Measurements from ENCODE around the gene MDP1.
"Not testable (repeated sequence)": the region's sequence is repeated elsewhere in the genome, so short reads cannot be mapped to it uniquely, and the experiment has no call there.

MDP1 gene

DNA sequence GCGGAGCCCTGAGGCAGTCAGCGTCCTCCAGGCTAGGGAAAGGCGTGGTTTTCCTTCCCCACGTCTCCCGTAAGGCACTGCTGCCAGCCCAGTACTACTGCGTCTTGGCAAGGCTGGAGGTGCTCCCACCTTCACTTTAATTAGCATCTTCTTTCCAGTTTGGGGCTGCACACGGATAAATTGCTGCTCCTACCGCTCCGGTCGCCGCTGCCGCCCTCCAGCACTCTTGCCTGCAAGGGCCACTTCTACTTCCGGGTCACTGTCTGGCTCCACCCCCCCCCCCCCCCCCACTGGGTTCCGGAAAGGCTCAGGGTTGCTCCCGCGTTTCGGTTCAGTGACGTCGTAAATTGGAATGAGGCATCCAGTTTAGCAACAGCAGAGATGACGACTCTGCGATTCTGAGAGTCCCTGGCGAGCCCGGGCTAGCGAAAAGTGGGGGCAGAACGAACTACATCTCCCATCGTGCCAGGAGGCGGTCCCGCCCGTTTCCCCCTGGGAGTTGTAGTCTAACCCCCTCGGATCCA lies 16.3 kb upstream of the MDP1 start, which contains the start of gene NEDD8:
Gene NEDD8, minus strand, starts transcription at position 247 of the 524 bp plus-strand sequence. Its CDS starts 100 bp downstream, at position 147.
- peak within 1 kb of the TSS; percentile 97 for H3K4me3 ChIP-seq (ENCODE audit: low read depth, low read length)

- peak overlapping the region; percentile 97 for H3K4me3 ChIP-seq (ENCODE audit: low read depth, low read length)
Measured at GRCh38 chr14:24231263-24232120, 15.6 kb upstream of the MDP1 start.

DNA sequence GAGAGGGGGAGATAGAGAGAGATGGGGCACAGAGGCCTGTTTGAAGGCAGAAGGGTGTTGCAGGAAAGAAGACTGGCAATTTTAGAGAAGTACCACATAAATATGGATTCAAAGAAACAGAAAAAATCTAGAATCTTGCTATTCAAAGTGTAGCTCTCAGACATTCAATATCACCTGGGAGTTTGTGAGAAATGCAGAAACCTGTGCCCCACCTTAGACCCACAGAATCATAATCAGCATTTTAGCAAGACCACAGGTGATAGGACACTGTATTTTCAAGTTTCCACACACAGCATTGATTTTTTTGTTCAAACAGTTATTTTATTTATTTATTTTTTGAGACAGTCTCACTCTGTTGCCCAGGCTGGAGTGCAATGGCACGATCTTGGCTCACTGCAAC lies 13.0 kb upstream of the MDP1 start:
- H3K4me3 ChIP-seq (ENCODE audit: low read depth, low read length): no peak overlapping the region

DNA sequence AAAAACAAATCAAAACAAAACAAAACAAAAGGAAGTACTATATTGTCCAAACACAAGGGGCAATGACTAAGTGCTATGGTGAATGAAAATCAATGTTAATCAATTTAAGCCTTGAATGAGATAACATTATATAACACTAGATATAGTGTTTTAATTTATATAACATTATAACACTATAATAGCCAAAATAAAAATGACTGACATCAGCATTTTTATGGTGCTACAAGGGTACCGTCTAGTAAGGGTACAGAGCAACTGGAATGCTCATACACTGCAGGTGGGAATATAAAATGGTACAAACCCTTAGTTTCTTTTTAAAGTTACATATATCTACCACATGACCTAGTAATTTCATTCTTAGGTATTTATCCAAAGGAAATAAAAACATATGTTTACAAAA lies 10.6 kb upstream of the MDP1 start:
- H3K4me3 ChIP-seq (ENCODE audit: low read depth, low read length): no peak overlapping the region

DNA sequence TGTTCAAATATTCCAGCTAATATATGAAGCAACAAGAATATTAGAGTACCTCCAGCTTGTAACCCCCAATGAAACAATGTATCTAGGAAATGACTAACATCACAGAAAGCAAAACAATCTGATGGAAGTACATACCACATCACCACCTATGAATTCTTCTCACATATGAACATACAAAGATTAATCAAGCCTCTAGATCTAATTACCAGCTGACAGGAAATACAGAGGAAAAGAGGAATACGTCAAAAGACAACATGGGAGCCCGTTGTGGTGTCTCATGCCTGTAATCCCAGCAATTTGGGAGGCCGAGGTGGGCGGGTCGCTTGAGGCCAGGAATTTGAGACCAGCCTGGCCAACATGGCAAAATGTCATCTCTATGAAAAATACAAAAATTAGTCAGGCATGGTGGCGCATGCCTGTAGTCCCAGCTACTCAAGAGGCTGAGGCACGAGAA lies 8.8 kb upstream of the MDP1 start:
- no peak overlapping the region for H3K4me3 ChIP-seq (ENCODE audit: low read depth, low read length)

- H3K4me3 ChIP-seq (ENCODE audit: low read depth, low read length): not testable (repeated sequence)
Measured at GRCh38 chr14:24222987-24223386, 7.1 kb upstream of the MDP1 start.

DNA sequence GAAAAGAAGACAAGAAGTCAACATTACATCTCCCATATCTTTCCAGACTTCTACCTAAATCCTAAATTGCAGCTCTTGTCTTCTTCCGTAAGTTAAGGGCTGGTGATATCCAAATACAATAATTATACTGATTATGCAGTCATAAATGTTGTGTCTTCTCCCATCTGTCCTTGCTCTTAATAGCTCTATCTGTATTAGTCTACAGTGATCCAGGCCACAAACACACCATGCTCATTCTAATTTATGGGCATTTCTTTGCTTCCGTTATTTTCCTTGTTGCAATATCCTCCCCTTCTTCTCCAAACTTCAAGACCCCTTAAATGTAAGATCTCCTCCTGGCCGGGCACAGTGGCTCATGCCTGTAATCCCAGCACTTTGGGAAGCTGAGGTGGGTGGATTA lies 3.7 kb upstream of the MDP1 start:
- no peak overlapping the region for H3K4me3 ChIP-seq (ENCODE audit: low read depth, low read length)

DNA sequence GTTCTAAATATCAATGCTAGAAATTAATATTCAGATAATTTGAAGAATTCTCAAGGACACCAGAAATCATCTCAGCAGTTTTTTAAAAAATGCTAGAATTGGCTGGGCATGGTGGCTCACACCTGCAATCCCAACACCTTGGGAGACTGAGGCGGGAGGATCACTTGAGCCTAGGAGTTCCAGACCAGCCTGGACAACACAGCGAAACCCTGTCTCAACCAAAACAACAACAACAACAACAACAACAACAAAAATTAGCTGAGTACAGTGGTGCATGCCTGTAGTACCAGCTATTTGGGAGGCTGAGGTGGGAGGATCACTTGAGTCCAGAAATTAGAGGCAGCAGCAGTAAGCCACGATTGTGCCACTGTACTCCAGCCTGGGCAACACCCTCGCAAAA lies 3.2 kb upstream of the MDP1 start:
- H3K4me3 ChIP-seq (ENCODE audit: low read depth, low read length): no peak overlapping the region

- H3K4me3 ChIP-seq (ENCODE audit: low read depth, low read length): not testable (repeated sequence)
Measured at GRCh38 chr14:24216876-24217275, 1.0 kb upstream of the MDP1 start.

DNA sequence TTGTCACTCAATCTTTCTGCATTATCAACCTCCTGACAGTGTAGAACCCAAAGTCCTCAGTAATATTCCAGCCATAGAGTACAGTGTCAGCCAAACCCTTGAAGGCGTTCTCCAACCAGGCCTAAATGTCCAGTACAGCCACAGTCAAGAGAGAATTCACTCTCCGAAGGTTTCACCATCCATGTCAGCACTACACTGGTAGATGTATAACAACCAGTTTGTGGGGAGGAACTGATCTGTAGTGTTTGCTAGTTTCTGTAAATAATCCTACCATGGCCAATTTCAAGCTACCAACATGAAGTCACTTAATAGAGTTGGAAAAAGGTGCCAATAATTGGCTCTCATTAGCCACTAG lies 456 bp upstream of the MDP1 start:
- H3K4me3 ChIP-seq (ENCODE audit: low read depth, low read length): no peak overlapping the region

GRCh38 chr14:24213866-24214662 lies 1.8 kb downstream of the MDP1 start:
- peak overlapping the region; percentile 89 for H3K4me3 ChIP-seq (ENCODE audit: low read depth, low read length)

GRCh38 chr14:24212924-24213865 lies 2.7 kb downstream of the MDP1 start, which contains the start of gene CHMP4A:
TSS of gene CHMP4A (minus strand) at chr14:24213488. CDS start at chr14:24213439, 49 bp downstream.
- peak within 1 kb of the TSS; percentile 89 for H3K4me3 ChIP-seq (ENCODE audit: low read depth, low read length)

DNA sequence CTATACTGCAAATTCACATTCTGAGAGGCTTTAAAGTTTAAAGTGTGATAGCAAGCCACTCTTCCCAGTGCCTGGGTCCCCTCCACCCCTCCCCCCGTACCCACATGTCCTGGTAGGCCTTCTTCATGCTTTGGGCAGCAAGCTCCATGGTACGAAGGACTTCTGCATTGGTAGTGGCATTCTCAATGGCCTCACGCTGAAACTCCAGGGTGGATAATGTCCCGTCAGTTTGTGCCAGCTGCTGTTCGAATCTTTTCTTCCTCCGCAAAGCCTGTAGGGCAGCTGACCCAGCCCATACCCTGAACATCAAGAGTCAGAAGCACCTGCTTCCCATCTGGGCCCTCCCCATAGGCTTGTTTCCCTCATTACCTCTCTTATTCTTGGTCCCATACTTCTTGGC lies 4.6 kb downstream of the MDP1 start:
- H3K4me3 ChIP-seq (ENCODE audit: low read depth, low read length): no peak overlapping the region

DNA sequence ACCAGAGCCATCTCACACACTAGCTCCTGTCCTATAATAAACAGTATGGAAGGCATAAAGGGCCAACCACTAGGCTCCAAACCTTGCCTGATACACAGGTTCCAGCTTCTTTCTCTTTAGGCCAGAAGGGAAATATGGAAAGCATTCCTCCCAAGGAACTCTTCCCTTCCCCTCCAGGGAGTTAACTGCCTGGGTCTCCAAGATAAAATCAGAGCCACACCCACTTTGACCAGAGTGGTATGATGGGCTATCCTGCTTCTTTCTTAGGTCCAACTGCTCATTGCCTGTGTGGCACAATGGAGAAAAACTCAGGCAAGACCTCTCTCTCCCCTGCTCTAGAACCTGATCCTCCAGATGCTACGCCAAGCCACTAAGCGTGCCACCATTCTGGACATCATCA lies 8.2 kb downstream of the MDP1 start:
- no peak overlapping the region for H3K4me3 ChIP-seq (ENCODE audit: low read depth, low read length)

DNA sequence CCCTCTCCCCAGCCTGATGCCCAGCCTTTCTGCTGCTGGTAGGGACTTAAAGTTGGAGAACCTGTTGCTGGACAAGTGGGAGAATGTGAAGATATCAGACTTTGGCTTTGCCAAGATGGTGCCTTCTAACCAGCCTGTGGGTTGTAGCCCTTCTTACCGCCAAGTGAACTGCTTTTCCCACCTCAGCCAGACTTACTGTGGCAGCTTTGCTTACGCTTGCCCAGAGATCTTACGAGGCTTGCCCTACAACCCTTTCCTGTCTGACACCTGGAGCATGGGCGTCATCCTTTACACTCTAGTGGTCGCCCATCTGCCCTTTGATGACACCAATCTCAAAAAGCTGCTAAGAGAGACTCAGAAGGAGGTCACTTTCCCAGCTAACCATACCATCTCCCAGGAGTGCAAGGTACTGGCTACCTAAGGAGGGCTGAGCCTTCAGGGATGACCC lies 8.7 kb downstream of the MDP1 start:
- no peak overlapping the region for H3K4me3 ChIP-seq (ENCODE audit: low read depth, low read length)

GRCh38 chr14:24206260-24207103 lies 9.4 kb downstream of the MDP1 start:
- no peak overlapping the region for H3K4me3 ChIP-seq (ENCODE audit: low read depth, low read length)

DNA sequence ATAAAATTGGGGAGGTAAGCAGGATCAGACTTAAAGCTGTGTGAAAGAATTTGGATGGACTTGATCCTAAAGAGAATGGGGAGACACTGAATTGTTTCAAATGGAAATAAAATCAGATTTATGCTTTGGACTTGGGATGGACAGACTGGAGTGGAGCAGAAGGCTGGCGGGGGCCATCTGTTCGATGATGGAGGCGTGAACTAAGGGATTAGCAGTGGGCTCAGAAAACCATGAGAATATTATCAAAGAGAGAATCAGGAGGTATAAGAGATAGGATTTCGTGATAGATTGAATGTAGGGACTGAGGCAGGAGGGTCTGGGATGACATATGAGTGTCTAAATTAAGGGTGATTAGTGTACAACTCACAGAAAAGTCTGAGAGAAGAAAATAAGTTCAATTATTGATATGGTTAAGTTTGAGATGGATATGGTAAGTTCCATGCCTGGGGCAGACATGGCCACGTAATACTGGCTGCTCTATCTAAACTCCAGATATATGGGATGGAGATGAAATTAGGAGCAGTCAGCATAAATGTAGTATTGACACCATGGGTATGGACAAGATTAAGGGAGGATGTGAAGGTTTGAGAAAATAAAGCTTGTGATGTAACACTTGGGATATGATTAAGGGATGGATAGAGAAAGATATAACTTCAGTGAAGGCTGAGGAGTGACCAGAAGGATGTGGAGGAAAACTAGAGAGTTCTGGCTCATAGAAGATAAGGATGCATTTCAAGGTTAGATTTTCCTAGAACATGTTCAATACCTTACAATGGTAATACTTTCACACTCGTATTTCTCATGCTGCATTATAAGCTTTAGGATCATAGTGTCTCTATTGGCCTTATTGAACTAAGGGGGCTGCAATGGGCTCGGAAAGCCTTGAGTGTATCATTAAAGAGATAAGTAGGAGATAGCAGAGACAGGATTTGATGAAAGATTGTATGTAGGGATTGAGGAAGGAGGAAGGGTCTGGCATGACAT lies 11.4 kb downstream of the MDP1 start:
- H3K4me3 ChIP-seq (ENCODE audit: low read depth, low read length): no peak overlapping the region

GRCh38 chr14:24203249-24203886 lies 12.5 kb downstream of the MDP1 start:
- H3K4me3 ChIP-seq (ENCODE audit: low read depth, low read length): not testable (repeated sequence)

Data from iPS-11a (cell line).